Brain microvascular endothelial cell (primary cell): ENCODE data around the gene PDE9A.

ENCODE experiments used
- DNase-seq: peaks from one replicate; pipeline ENCODE4 v3.0.0-alpha.2; 2020
- H3K27ac ChIP-seq: fragments of 250-450 bp; sonication (Bioruptor Pico); 2 replicates; pipeline ENCODE4 v1.5.1; 2020; ENCODE audit warnings: mild to moderate bottlenecking, moderate library complexity
- H3K27me3 ChIP-seq: fragments of 250-450 bp; sonication (Bioruptor Pico); replicated peaks from 2 replicates; pipeline ENCODE4 v1.5.1; 2020; ENCODE audit warnings: mild to moderate bottlenecking
- H3K36me3 ChIP-seq: fragments of 250-450 bp; sonication (Bioruptor Pico); replicated peaks from 2 replicates; pipeline ENCODE4 v1.5.1; 2020; ENCODE audit warnings: mild to moderate bottlenecking
- H3K4me3 ChIP-seq: 2 replicates; pipeline ENCODE4 v1.5.1; 2011; ENCODE audit warnings: low read depth, mild to moderate bottlenecking, control low read depth, low read length, moderate library complexity
- CTCF ChIP-seq: IDR thresholded peaks from 2 replicates; pipeline ENCODE4 v1.5.1; 2011; ENCODE audit warnings: low read depth, mild to moderate bottlenecking, moderate library complexity, low read length, control low read depth, inconsistent platforms; ENCODE audit errors: missing control alignments
- in situ Hi-C: cut with HindIII; loops from 2 replicates; pipeline ENCODE4 v1.10.0; 2017; ENCODE audit warnings: low sequenced_read_pairs, low pct_ligation_motif_present

PDE9A gene

GRCh38 chr21:42616446-42616845, 37.0 kb upstream of the PDE9A start:
- Histone ChIP-seq H3K27ac (no peak overlapping the region), H3K36me3 (no peaks in the 10 kb centered on the region), H3K27me3 (peaks cover 6% of the 10 kb centered on the region), H3K4me3 (no peak overlapping the region)
- in situ Hi-C loops, result no loop called here
- DNase-seq, result no peak
- TF ChIP-seq CTCF, result no peak

- Histone ChIP-seq H3K27me3 (peaks cover 6% of the 10 kb centered on the region), H3K36me3 (no peaks in the 10 kb centered on the region), H3K4me3 (no peak overlapping the region), H3K27ac (no peak overlapping the region)
- no peak for DNase-seq
- no peak for TF ChIP-seq CTCF
- in situ Hi-C loops, result no loop called here
Measured at GRCh38 chr21:42616941-42617340, 36.5 kb upstream of the PDE9A start.

GRCh38 chr21:42617486-42617885, 35.9 kb upstream of the PDE9A start:
- Histone ChIP-seq H3K4me3 (no peak overlapping the region), H3K27ac (no peak overlapping the region), H3K27me3 (peaks cover 6% of the 10 kb centered on the region), H3K36me3 (no peaks in the 10 kb centered on the region)
- in situ Hi-C loops, result no loop called here
- TF ChIP-seq CTCF, result no peak
- DNase-seq, result no peak

- no peak for DNase-seq
- TF ChIP-seq CTCF, result no peak
- in situ Hi-C loops, result no loop called here
- Histone ChIP-seq H3K4me3 (no peak overlapping the region), H3K27me3 (peaks cover 6% of the 10 kb centered on the region), H3K36me3 (no peaks in the 10 kb centered on the region), H3K27ac (no peak overlapping the region)
Measured at GRCh38 chr21:42618707-42619102, 34.7 kb upstream of the PDE9A start.

- peaks cover 6% of the 10 kb centered on the region for H3K27me3 ChIP-seq
Measured at GRCh38 chr21:42619166-42619565, 34.3 kb upstream of the PDE9A start.

More at GRCh38 chr21:42619166-42619565, 34.3 kb upstream of the PDE9A start:
- DNase-seq, result no peak
- TF ChIP-seq CTCF, result no peak
- in situ Hi-C loops, result no loop called here
- no peak overlapping the region for H3K4me3 ChIP-seq
- no peak overlapping the region for H3K27ac ChIP-seq
- no peaks in the 10 kb centered on the region for H3K36me3 ChIP-seq
